Skeletal muscle satellite cell (primary cell): ENCODE data around the gene CYB5D1.

ENCODE experiments used
- H3K27me3 ChIP-seq: 2 replicates; pipeline ENCODE4 v1.7.0; 2013; ENCODE audit warnings: low read length; ENCODE audit not compliant: control insufficient read depth, insufficient read depth
- H3K36me3 ChIP-seq: 2 replicates; pipeline ENCODE4 v1.7.0; 2013; ENCODE audit warnings: mild to moderate bottlenecking, control low read depth, low read length; ENCODE audit not compliant: insufficient read depth
- H3K4me1 ChIP-seq: 2 replicates; pipeline ENCODE4 v1.7.0; 2013; ENCODE audit warnings: low read length; ENCODE audit not compliant: control insufficient read depth, insufficient read depth
- H3K4me2 ChIP-seq: 2 replicates; pipeline ENCODE4 v1.7.0; 2013; ENCODE audit warnings: mild to moderate bottlenecking, low read length
- H3K4me3 ChIP-seq: 2 replicates; pipeline ENCODE4 v1.7.0; 2013; ENCODE audit warnings: low read length
- H3K9ac ChIP-seq: 2 replicates; pipeline ENCODE4 v1.7.0; 2013; ENCODE audit warnings: mild to moderate bottlenecking, low read depth, low read length, moderate library complexity
- H3K9me3 ChIP-seq: replicated peaks from 2 replicates; pipeline ENCODE4 v1.7.0; 2013; ENCODE audit warnings: mild to moderate bottlenecking, control low read depth, low read length
- small RNA-seq: library from RNA; depleted of rRNA; stranded (forward); fragments of <200 nt; gene quantifications from one replicate; pipeline ENCODE3, GENCODE V24; 2012

CYB5D1 gene

DNA sequence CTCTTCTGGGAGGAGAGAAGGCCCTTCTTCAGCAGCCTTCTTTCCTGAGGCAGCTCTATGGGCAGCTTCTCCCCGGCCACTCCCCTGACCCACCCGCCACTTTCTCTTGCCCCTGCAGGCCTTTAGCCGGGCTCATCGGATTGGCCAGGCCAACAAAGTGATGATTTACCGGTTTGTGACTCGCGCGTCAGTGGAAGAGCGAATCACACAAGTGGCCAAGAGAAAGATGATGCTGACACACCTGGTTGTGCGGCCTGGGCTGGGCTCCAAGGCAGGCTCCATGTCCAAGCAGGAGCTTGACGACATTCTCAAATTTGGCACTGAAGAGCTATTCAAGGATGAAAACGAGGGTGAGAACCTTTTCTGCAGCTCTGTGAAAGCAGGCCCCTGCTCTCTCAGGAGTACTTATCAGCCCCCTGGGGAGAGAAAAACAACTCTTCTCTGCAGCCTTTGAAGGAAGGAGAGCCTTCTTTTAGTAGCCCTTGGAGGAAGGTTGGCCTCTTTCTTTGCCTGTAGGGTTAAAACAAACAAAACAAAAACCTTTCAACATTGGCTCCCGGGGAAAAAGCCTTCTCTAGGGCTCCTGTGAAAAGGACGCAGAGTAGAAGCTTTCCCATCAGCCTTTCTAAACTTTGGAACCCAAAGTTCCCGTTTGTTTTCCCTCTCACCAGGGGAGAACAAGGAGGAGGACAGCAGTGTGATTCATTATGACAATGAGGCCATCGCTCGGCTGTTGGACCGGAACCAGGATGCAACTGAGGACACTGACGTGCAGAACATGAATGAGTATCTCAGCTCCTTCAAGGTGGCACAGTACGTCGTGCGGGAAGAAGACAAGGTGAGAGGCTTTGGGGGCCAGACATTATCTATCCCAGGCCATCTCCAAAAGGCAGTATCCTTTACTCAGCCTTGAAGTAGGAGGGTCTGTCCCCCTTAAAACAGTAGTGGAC, 45.6 kb downstream of the CYB5D1 start:
- H3K9ac ChIP-seq, result no peak overlapping the region
- H3K36me3 ChIP-seq, result peaks cover 94% of the 10 kb centered on the region
- H3K4me1 ChIP-seq, result no peaks in the 10 kb centered on the region
- H3K4me3 ChIP-seq, result no peak overlapping the region
- H3K9me3 ChIP-seq, result no peaks in the 10 kb centered on the region
- H3K27me3 ChIP-seq, result no peaks in the 10 kb centered on the region
- no peak overlapping the region for H3K4me2 ChIP-seq

DNA sequence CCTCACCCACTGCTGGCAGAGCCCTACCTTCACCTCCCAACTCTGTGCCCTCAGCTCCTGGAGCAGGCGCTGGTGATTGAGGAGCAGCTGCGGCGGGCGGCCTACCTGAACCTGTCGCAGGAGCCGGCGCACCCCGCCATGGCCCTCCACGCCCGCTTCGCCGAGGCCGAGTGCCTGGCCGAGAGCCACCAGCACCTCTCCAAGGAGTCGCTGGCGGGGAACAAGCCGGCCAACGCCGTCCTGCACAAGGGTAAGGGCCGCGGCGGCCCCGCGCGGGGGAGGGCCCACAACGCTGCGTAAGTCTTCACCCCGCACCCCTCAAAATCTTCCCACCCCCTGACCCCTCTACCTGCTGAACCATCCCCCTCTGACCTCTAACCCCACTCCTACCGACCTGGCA, 51.3 kb downstream of the CYB5D1 start:
- Histone ChIP-seq H3K4me3 (no peak overlapping the region), H3K4me1 (no peaks in the 10 kb centered on the region), H3K36me3 (peaks cover 75% of the 10 kb centered on the region), H3K9me3 (no peaks in the 10 kb centered on the region), H3K4me2 (no peak overlapping the region), H3K27me3 (no peaks in the 10 kb centered on the region), H3K9ac (no peak overlapping the region)

- no peak overlapping the region for H3K9ac ChIP-seq
- no peak overlapping the region for H3K4me3 ChIP-seq
These were observed 52.5 kb downstream of the CYB5D1 start for GRCh38 chr17:7910281-7910680.

GRCh38 chr17:7910711-7911110, 52.9 kb downstream of the CYB5D1 start:
- H3K27me3 ChIP-seq, result no peaks in the 10 kb centered on the region
- H3K4me1 ChIP-seq, result peaks cover 12% of the 10 kb centered on the region
- peaks cover 59% of the 10 kb centered on the region for H3K36me3 ChIP-seq
- no peak overlapping the region for H3K9ac ChIP-seq
- no peak overlapping the region for H3K4me3 ChIP-seq
- no peaks in the 10 kb centered on the region for H3K9me3 ChIP-seq
- no peak overlapping the region for H3K4me2 ChIP-seq

More at GRCh38 chr17:7910281-7910680, 52.5 kb downstream of the CYB5D1 start:
- H3K9me3 ChIP-seq, result no peaks in the 10 kb centered on the region
- H3K27me3 ChIP-seq, result no peaks in the 10 kb centered on the region
- H3K4me1 ChIP-seq, result peaks cover 8% of the 10 kb centered on the region
- no peak overlapping the region for H3K4me2 ChIP-seq
- H3K36me3 ChIP-seq, result peaks cover 63% of the 10 kb centered on the region

DNA sequence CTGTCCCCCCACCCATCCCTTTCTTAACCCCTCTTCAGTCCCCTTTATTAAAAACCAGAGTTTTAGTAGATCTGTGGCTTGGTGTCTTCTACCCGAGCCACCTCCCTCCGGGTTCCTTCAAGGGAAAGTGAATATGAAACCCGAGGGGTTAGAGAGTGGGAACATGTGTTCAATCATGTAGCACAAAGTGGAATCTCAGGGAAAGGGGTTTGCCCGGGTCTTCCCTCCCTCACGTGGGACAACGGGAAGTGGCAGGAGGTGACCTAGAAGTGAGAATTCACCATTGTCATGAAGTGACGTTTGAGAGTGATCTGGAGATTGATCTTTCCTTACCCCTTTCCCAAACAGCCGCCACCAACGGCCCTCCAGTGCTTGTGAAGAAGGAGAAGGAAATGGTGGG, 53.3 kb downstream of the CYB5D1 start:
- Histone ChIP-seq H3K36me3 (peaks cover 55% of the 10 kb centered on the region), H3K27me3 (no peaks in the 10 kb centered on the region), H3K9ac (no peak overlapping the region)

More for the DNA sequence above, 53.3 kb downstream of the CYB5D1 start:
- no peak overlapping the region for H3K4me3 ChIP-seq
- peaks cover 15% of the 10 kb centered on the region for H3K4me1 ChIP-seq
- no peak overlapping the region for H3K4me2 ChIP-seq
- no peaks in the 10 kb centered on the region for H3K9me3 ChIP-seq

Small RNA genes within 50 kb of the gene (small RNA-seq; reads per million reads assigned to genes)
- gene SCARNA21, result 3.1 reads per million, percentile 77 among the genes with 10 or more reads in this experiment
